A549 (cell line): Measurements from ENCODE around the gene MACROD1. TPM values are rescaled to one million over a fixed set of nuclear protein-coding genes. Genes with fewer than 3 reads are reported as not detected.

Experiments
- ATAC-seq, 2 experiments: fragments of 200-7000 bp in 1 of 2; fragments of >200 bp in 1 of 2; cut with Nextera tagmentation in 1 of 2; cut with Tn5 transposase in 1 of 2; 3 replicates each; pipeline versions ENCODE4 v1.8.0 to v1.9.1; 2018 to 2020; ENCODE audit warnings: mild to moderate bottlenecking in 1 of 2, moderate library complexity in 1 of 2
- CTCF ChIA-PET: fragments of 300-600 bp; sonication (Branson Sonifier 250); formaldehyde crosslinking; extraction: SDS; loops from one replicate; lab custom pipeline; 2021; ENCODE audit warnings: antibody characterized with exemption, inconsistent platforms; lab: Yijun Ruan, JAX
- POLR2A ChIA-PET: fragments of 350-600 bp; formaldehyde crosslinking; extraction: SDS; loops from one replicate; lab custom pipeline; 2021; ENCODE audit warnings: antibody characterized with exemption, inconsistent platforms; lab: Yijun Ruan, JAX
- DNase-seq, 2 experiments: peaks; one replicate each; pipeline versions ENCODE4 v3.0.0 to v3.0.0-alpha.2; 2011 to 2016; ENCODE audit warnings: low read depth in 1 of 2, low spot score in 1 of 2
- FAIRE-seq: peaks from 2 replicates; lab custom pipeline; 2011; peaks lifted over from hg19 to GRCh38; lab: Jason Lieb, UNC
- H3K27ac ChIP-seq, 2 experiments: fragments of >200 bp; sonication (Bioruptor Twin); formaldehyde crosslinking; 3 replicates each; pipeline ENCODE4 v1.5.1; 2016 to 2017
- H3K4me1 ChIP-seq: fragments of >200 bp; sonication (Bioruptor Twin); formaldehyde crosslinking; 3 replicates; pipeline ENCODE4 v1.6.1; 2016
- H3K4me2 ChIP-seq: fragments of >200 bp; sonication (Bioruptor Twin); formaldehyde crosslinking; 3 replicates; pipeline ENCODE4 v1.6.1; 2016
- H3K4me3 ChIP-seq: fragments of >200 bp; sonication (Bioruptor Twin); formaldehyde crosslinking; 3 replicates; pipeline ENCODE4 v1.5.1; 2016
- H3K9me3 ChIP-seq: fragments of >200 bp; sonication (Bioruptor Twin); formaldehyde crosslinking; 3 replicates; pipeline ENCODE4 v1.6.1; 2016
- ATOH8 ChIP-seq: fragments of 250-450 bp; sonication (Bioruptor Pico); IDR thresholded peaks from 2 replicates; pipeline ENCODE4 v1.5.0; 2020; ENCODE audit warnings: low read depth, mild to moderate bottlenecking, moderate library complexity
- CHD2 ChIP-seq: fragments of 150-350 bp; IDR thresholded peaks from 2 replicates; pipeline ENCODE4 v1.6.1; 2014; ENCODE audit warnings: low read length; ENCODE audit not compliant: partially characterized antibody
- E2F6 ChIP-seq: IDR thresholded peaks from 2 replicates; pipeline ENCODE4 v1.6.1; 2012; ENCODE audit warnings: low read depth, borderline replicate concordance
- FOSB ChIP-seq: fragments of 250-450 bp; sonication (Bioruptor Pico); IDR thresholded peaks from 2 replicates; pipeline ENCODE4 v1.5.0; 2020; ENCODE audit warnings: mild to moderate bottlenecking, moderate library complexity
- GATA3 ChIP-seq: IDR thresholded peaks from 2 replicates; pipeline ENCODE4 v1.6.1; 2012; ENCODE audit warnings: borderline replicate concordance
- HEYL ChIP-seq: fragments of 250-450 bp; sonication (Bioruptor Pico); IDR thresholded peaks from 2 replicates; pipeline ENCODE4 v1.8.0; 2021; ENCODE audit warnings: mild to moderate bottlenecking, moderate library complexity
- HOXB13 ChIP-seq: fragments of 250-450 bp; sonication (Bioruptor Pico); IDR thresholded peaks from 2 replicates; pipeline ENCODE4 v1.5.0; 2020; ENCODE audit warnings: low read depth, mild to moderate bottlenecking, moderate library complexity
- JUN ChIP-seq, 2 experiments: fragments of >200 bp; sonication (Bioruptor Twin); formaldehyde crosslinking; IDR thresholded peaks; 2 replicates in 1 of 2; 3 replicates in 1 of 2; pipeline ENCODE4 v1.6.1; 2016 to 2017
- KDM1A ChIP-seq: fragments of 200-600 bp; sonication (generic); IDR thresholded peaks from 2 replicates; pipeline ENCODE4 v1.6.1; 2016; ENCODE audit warnings: low read depth, mild to moderate bottlenecking
- MAZ ChIP-seq: fragments of 150-350 bp; IDR thresholded peaks from 2 replicates; pipeline ENCODE4 v1.6.1; 2014; ENCODE audit warnings: antibody characterized with exemption, low read depth, low read length, borderline replicate concordance
- NPAS2 ChIP-seq: fragments of 250-450 bp; sonication (Bioruptor Pico); IDR thresholded peaks from 2 replicates; pipeline ENCODE4 v1.8.0; 2022; ENCODE audit warnings: mild to moderate bottlenecking, moderate library complexity, borderline replicate concordance
- NR3C1 ChIP-seq: fragments of >200 bp; sonication (Bioruptor Twin); formaldehyde crosslinking; IDR thresholded peaks from 3 replicates; pipeline ENCODE4 v1.6.1; 2017
- PBX3 ChIP-seq: IDR thresholded peaks from 2 replicates; pipeline ENCODE4 v1.6.1; 2012
- PHF8 ChIP-seq: fragments of 200-600 bp; sonication (generic); IDR thresholded peaks from 2 replicates; pipeline ENCODE4 v1.6.1; 2016; ENCODE audit warnings: low read depth, mild to moderate bottlenecking, antibody characterized with exemption, moderate library complexity, borderline replicate concordance
- POLR2A ChIP-seq: IDR thresholded peaks from 2 replicates; pipeline ENCODE4 v1.6.1; 2012; ENCODE audit warnings: mild to moderate bottlenecking, low read length
- POLR2AphosphoS2 ChIP-seq: conservative IDR thresholded peaks from 2 replicates; pipeline ENCODE4 v1.6.1; 2012; ENCODE audit warnings: low read length, improper control_type of control experiment, inconsistent platforms
- RARB ChIP-seq: fragments of 250-450 bp; sonication (Bioruptor Pico); IDR thresholded peaks from 2 replicates; pipeline ENCODE4 v1.8.0; 2021; ENCODE audit warnings: mild to moderate bottlenecking, moderate library complexity
- RCOR1 ChIP-seq: fragments of 150-350 bp; IDR thresholded peaks from 2 replicates; pipeline ENCODE4 v1.6.1; 2014; ENCODE audit warnings: antibody characterized with exemption, low read length, low read depth
- REST ChIP-seq: fragments of 200-600 bp; sonication (generic); IDR thresholded peaks from 2 replicates; pipeline ENCODE4 v1.6.1; 2016; ENCODE audit warnings: antibody characterized with exemption, mild to moderate bottlenecking, moderate library complexity
- USF2 ChIP-seq: fragments of 450-650 bp; IDR thresholded peaks from 2 replicates; pipeline ENCODE4 v1.6.1; 2014; ENCODE audit warnings: antibody characterized with exemption
- ZFP36 ChIP-seq: fragments of 450-650 bp; IDR thresholded peaks from 2 replicates; pipeline ENCODE4 v1.6.1; 2014; ENCODE audit warnings: borderline replicate concordance; ENCODE audit not compliant: partially characterized antibody
- WGBS: methylation state at CpG from one replicate; pipeline ENCODE4 v1.1.6; 2017; ENCODE audit errors: missing lambda C conversion rate; 5-methylcytosine and 5-hydroxymethylcytosine counted together
- polyA plus RNA-seq, 4 experiments: library from polyadenylated mRNA; depleted of rRNA in 3 of 4; stranded (reverse); fragments of >200 nt; fragmentation: RNase III in 1 of 4; extraction: RNeasy Plus Mini Kit Qiagen cat#74134 plus additional on column Dnase treatment in 1 of 4; gene quantifications; 2 replicates in 3 of 4; 3 replicates in 1 of 4; pipeline ENCODE4 v1.2.3, GENCODE V29; 2011 to 2017
- TF ChIP-seq, protein P1 (sequence below): IDR thresholded peaks from 2 replicates; pipeline ENCODE4 v1.6.1; 2012

MACROD1 gene
- polyA plus RNA-seq, 2 of the 4 experiments (the other 2 are of a cell fraction), result 15.1 to 16.6 TPM

DNA sequence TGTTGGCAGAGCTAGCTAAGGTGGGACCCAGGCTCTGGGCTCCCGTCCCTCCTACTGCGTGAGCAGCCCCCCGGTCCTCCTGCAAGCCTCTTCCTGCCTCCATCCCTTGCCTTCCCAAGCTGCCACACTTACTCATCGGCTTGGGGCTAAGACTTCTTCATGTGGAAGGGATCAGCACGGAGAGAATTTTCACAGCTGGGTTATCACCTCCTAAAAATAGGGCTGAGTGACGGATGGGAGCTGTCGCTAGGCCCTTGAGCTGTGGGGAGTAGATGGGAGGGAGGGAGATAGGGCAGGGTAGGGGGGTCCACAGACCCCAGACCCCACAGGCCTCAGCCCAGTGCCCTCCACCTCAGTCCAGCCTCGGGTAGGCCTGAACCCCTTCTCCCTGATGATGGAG lies 89.2 kb downstream of the MACROD1 start (continued):
- TF ChIP-seq REST, result no peak

GRCh38 chr11:64074239-64074638 lies 91.7 kb downstream of the MACROD1 start:
- Histone ChIP-seq H3K4me3 (no peak overlapping the region), H3K27ac (no peak overlapping the region), H3K4me1 (no peaks in the 10 kb centered on the region), H3K4me2 (no peak overlapping the region), H3K9me3 (no peaks in the 10 kb centered on the region)
- ChIA-PET POLR2A (no interaction called here), CTCF (interaction anchor here (1.1 to 2.6 kb wide), 5 partner anchors 11 to 78 kb away, joined by 3 to 8 read pairs (median 3); no protein-coding TSS in a partner anchor)
- FAIRE-seq (no peak), ATAC-seq (no peak), DNase-seq (no peak)
- TF ChIP-seq GATA3 (no peak), RARB (CRISPR knock-in tag) (no peak), ZFP36 (peak; percentile 60), HOXB13 (CRISPR knock-in tag) (no peak), NPAS2 (no peak)
- TF ChIP-seq, protein P1, sequence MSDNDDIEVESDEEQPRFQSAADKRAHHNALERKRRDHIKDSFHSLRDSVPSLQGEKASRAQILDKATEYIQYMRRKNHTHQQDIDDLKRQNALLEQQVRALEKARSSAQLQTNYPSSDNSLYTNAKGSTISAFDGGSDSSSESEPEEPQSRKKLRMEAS, result no peak
- 63% methylated on average over 10 of the region's 10 CpGs for WGBS

GRCh38 chr11:64073542-64073941 lies 92.4 kb downstream of the MACROD1 start:
- Histone ChIP-seq H3K4me3 (no peak overlapping the region), H3K9me3 (no peaks in the 10 kb centered on the region), H3K4me2 (no peak overlapping the region), H3K4me1 (no peaks in the 10 kb centered on the region), H3K27ac (no peak overlapping the region)
- DNase-seq (no peak), FAIRE-seq (no peak), ATAC-seq (no peak)
- CTCF ChIA-PET, result interaction anchor here (1.0 to 2.6 kb wide), 6 partner anchors 9 to 79 kb away, joined by 3 to 8 read pairs (median 3); no protein-coding TSS in a partner anchor
- POLR2A ChIA-PET, result no interaction called here
- no peak for TF ChIP-seq PBX3
- TF ChIP-seq POLR2AphosphoS2, result no peak
- TF ChIP-seq CHD2, result no peak
- TF ChIP-seq ATOH8 (CRISPR knock-in tag), result no peak
- no peak for TF ChIP-seq RCOR1
- TF ChIP-seq POLR2A, result no peak
- TF ChIP-seq JUN (IDR thresholded peaks at IDR 0.05), result no peak
- no peak for TF ChIP-seq KDM1A
- TF ChIP-seq PHF8, result no peak
- 69% methylated on average over 7 of the region's 13 CpGs for WGBS

DNA sequence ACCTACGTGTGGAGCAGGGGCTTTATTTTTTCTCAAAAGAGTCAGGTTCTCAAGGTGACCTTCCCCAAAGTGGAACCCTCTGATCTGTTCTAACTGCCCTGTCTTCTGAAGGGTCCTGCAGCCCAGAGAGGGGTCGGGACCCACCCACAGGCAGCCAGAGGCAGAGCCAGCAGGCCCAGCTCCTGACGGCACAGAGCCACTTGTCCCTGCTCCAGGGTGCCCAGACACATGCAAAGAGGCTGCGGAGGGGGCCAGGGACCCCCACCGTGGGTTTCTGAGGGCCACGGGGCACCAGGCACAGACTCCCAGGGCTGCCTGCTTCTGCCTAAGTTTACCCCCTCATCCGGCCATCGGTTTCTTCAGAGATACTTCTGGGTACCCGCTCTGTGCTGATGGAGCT lies 93.0 kb downstream of the MACROD1 start:
- WGBS, result 75% methylated on average over 8 of the region's 9 CpGs
- ChIA-PET POLR2A (no interaction called here), CTCF (interaction anchor here (1.0 to 1.6 kb wide), 3 partner anchors 9 to 77 kb away, joined by 3 read pairs; no protein-coding TSS in a partner anchor)
- Histone ChIP-seq H3K4me3 (no peak overlapping the region), H3K4me2 (no peak overlapping the region), H3K4me1 (no peaks in the 10 kb centered on the region), H3K27ac (no peak overlapping the region), H3K9me3 (no peaks in the 10 kb centered on the region)
- FAIRE-seq (no peak), DNase-seq (no peak), ATAC-seq (no peak)
- no peak for TF ChIP-seq FOSB (CRISPR knock-in tag)
- TF ChIP-seq PHF8, result no peak
- TF ChIP-seq CHD2, result no peak
- no peak for TF ChIP-seq MAZ
- TF ChIP-seq HEYL (CRISPR knock-in tag), result no peak
- no peak for TF ChIP-seq E2F6
- no peak for TF ChIP-seq USF2
- TF ChIP-seq NR3C1, result no peak
- TF ChIP-seq, protein P1, result no peak
